Measurements from ENCODE around the gene TANGO6. TPM values are rescaled to one million over a fixed set of nuclear protein-coding genes. Genes with fewer than 3 reads are reported as not detected.
A peak's percentile ranks its signal among the peaks of the same experiment; 100 is the strongest.

TANGO6 gene
- total and polyA plus RNA-seq, 7 donors, result 5.3 to 16.2 (median 12.5) TPM

DNA sequence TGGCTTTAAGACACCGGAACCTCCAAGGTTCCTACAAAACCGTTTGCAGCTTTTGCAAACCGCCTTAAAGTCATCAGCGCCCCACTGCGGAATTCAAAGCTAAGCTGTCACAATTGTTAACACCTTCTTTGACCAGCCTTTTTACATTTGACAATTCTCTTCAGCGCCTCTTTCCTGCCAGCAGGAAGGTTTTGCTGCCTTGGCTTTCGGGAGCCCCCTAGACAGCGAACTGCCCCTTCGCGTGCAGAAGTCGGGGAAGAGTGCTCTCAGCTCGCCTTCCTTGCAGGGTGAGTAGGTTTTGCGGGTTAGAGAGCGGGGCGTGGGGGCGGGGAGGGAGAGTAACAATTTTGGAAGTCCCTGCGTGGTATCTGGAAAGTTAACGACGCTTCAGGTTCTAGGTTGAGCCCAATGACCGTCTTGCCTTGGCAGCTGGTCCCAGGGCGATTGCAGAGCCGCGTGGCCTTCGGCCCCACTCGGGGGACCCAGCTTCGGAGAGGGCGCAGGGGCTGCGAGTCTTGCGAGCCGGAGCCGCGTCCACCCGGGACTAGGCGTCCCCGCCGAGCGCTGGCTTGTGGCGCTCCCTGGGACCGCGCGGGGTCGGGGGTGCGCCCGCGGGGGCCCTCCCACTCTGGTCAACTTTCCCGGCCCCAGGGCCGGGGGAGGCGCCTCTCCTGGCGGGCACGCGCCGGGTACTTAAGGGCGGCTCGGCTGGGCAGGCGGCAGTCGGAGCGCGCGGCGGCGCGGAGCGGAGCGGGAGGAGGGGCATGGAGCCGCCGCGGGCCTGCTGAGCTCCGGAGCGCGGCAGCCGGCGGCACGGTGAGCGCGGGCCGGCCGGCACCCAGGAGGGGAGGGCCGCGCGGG is 262.4 kb downstream of the TANGO6 start, which contains the start of gene HAS3:
Gene HAS3, plus strand, starts transcription at position 153 of the 861 bp plus-strand sequence. CDS start 3,743 bp downstream, outside the sequence.
- DNase-seq (peak in 1 of 2 donors; percentile 78), ATAC-seq (peak; percentile 61 to 85 (median 82))
- Histone ChIP-seq H3K27ac (no peak within 1 kb of the TSS), H3K36me3 (ENCODE audit: insufficient read depth in 1 of 2, low read depth in 1 of 2) (peaks cover 0 to 15% of the 10 kb centered on the region in 2 donors), H3K4me3 (peak within 1 kb of the TSS; percentile 76), H3K9me3 (no peaks in the 10 kb centered on the region), H3K27me3 (ENCODE audit: insufficient read depth in 3 of 3, low read length in 2 of 3) (peaks cover 0 to 4% (median 0%) of the 10 kb centered on the region in 3 donors), H3K4me1 (peaks cover 19% of the 10 kb centered on the region)
- TF ChIP-seq, protein P1, sequence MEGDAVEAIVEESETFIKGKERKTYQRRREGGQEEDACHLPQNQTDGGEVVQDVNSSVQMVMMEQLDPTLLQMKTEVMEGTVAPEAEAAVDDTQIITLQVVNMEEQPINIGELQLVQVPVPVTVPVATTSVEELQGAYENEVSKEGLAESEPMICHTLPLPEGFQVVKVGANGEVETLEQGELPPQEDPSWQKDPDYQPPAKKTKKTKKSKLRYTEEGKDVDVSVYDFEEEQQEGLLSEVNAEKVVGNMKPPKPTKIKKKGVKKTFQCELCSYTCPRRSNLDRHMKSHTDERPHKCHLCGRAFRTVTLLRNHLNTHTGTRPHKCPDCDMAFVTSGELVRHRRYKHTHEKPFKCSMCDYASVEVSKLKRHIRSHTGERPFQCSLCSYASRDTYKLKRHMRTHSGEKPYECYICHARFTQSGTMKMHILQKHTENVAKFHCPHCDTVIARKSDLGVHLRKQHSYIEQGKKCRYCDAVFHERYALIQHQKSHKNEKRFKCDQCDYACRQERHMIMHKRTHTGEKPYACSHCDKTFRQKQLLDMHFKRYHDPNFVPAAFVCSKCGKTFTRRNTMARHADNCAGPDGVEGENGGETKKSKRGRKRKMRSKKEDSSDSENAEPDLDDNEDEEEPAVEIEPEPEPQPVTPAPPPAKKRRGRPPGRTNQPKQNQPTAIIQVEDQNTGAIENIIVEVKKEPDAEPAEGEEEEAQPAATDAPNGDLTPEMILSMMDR (IDR thresholded peaks at IDR 0.05), result peak; percentile 8
- 0 to 1% (median 0%) methylated on average over 43 to 80 of the region's 80 CpGs for WGBS, 3 donors
- intact Hi-C loops (cut with DNase I), result no loop called here

DNA sequence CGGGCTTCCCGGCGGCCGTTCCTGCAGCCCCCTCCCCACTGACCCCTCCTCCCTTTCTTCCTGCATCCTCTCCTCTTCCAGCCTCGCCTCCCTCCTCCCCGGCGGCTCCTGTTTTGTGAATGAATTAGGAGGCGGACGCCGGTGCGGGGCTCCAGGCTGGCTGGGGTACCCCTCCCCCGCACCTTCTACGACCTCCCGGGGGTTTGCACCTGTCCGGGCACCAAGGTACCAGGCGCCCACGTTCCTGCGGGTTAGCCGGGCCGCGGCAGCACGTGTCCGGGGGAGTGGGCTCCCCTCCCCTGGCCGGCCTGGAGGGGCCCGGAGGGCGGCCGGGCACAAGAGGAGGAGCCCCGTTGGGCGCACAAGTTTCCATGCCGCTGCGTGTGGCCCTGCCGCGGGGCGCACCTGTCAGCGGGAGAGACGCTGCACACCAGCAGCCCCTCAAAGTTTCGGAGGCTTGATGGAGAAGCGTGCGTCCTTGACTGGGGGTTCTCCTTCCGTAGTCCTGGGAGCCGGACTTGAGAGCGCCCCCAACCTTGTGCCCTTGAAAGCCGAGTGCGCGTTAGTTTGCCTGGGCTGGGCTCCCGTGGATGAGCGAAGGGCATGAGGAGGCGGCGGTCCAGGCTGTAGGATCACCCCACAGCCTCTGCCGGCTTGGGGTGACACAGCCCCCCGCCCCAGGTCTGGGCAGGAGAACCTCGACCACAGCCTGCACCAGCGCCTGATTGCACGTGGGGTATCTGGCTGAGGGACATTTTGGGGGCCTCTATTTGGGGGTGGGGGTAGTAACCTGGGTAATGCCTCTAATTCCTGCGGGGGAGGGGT is 263.4 kb downstream of the TANGO6 start:
- Histone ChIP-seq H3K9me3 (no peaks in the 10 kb centered on the region), H3K27ac (no peak overlapping the region), H3K36me3 (ENCODE audit: insufficient read depth in 1 of 2, low read depth in 1 of 2) (peaks cover 0 to 17% of the 10 kb centered on the region in 2 donors), H3K4me1 (peaks cover 19% of the 10 kb centered on the region), H3K4me3 (peak overlapping the region; percentile 76), H3K27me3 (ENCODE audit: insufficient read depth in 3 of 3, low read length in 2 of 3) (peaks cover 0 to 4% (median 0%) of the 10 kb centered on the region in 3 donors)
- no peak for DNase-seq
- peak in 3 of 4 donors; percentile 16 to 21 (median 19) for ATAC-seq
- WGBS, 3 donors, result 0 to 1% (median 1%) methylated on average over 37 to 55 of the region's 55 CpGs
- intact Hi-C loops (cut with DNase I), result no loop called here
- TF ChIP-seq, protein P1 (IDR thresholded peaks at IDR 0.05), result no peak

DNA sequence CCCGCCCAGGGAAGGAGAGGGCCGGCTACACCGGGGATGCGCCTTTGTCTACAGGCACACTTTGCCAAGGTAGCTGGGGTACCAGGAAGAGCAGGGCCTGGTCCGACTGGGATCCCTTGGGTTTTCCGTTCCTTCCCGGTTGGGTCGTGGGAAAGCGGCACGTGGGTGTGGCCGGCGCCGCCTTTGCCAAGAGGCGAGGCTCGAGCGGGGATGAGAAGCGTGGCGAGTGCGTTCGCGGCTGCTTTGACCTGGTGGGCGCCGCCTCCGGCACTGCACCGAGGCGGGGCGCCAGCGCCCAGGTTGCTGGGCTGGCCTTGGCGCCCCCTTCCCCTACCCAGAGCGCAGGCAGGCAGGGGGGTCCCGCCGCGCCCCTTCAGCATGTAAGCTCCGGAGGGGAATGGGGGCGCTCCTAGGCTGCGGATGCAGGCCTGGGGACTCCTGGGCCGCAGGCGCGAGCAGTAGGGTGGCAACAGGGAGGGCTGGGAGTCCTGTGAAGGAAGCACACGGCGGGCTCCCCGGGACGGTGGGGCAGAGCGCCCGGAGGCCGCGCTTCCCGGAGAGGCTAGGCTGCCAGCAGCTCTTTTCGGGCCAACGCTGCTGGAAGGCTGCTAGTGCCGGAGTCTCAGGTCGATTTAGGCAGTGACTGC is 264.1 kb downstream of the TANGO6 start:
- intact Hi-C loops (cut with DNase I), result no loop called here
- Histone ChIP-seq H3K36me3 (ENCODE audit: insufficient read depth in 1 of 2, low read depth in 1 of 2) (peaks cover 0 to 21% of the 10 kb centered on the region in 2 donors), H3K27me3 (ENCODE audit: insufficient read depth in 3 of 3, low read length in 2 of 3) (peaks cover 0 to 4% (median 0%) of the 10 kb centered on the region in 3 donors), H3K4me3 (peak overlapping the region; percentile 76), H3K4me1 (peaks cover 19% of the 10 kb centered on the region), H3K27ac (no peak overlapping the region), H3K9me3 (no peaks in the 10 kb centered on the region)
- ATAC-seq (peak; percentile 27 to 56 (median 46)), DNase-seq (peak; percentile 33 to 61)
- TF ChIP-seq, protein P1 (IDR thresholded peaks at IDR 0.05), result no peak
- 1 to 2% (median 1%) methylated on average over 37 to 52 of the region's 52 CpGs for WGBS, 3 donors

DNA sequence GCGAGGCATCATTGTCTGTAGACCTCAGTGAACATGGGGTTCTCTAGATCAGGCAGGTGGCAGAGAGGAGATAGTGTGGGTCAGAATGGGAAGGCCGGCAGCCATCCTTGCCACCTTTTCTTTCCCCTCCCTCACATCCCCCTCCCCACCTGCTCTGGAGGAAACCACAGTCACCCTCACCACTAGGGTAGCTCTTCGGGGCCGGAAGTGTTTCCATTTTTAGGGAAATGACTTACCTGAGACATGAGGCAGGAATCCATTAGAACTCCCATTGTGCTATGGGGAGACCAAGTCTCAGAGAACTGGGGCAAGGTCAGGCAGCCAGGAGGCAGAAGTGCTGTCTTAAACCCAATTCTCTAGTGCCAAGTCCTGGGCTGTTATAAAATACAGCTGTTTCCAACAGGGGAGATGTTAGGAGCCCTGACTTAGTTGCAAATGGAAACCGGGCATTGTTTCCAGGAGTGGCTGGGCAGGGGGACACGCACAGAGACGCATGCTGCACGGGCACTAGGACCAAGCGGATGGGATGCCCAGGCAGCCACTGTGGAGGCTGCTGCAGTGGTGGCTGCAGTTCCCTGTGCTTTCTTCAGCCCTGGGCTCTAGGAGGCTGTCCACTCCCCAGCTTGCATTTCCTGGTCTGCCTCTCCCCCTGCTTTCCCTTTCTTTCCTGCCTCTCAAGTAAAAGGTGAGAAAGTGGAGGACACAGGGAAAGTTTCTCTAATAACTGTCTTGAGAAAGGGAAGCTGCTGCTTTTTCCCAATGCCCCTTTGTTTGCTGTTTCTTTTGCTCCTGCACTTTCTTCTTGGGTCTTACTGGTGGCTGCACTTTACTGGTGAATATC is 265.0 kb downstream of the TANGO6 start:
- Histone ChIP-seq H3K4me1 (peaks cover 19% of the 10 kb centered on the region), H3K9me3 (no peaks in the 10 kb centered on the region), H3K36me3 (ENCODE audit: insufficient read depth in 1 of 2, low read depth in 1 of 2) (peaks cover 0 to 25% of the 10 kb centered on the region in 2 donors), H3K4me3 (peak overlapping the region; percentile 76), H3K27ac (no peak overlapping the region), H3K27me3 (ENCODE audit: insufficient read depth in 3 of 3, low read length in 2 of 3) (peaks cover 0 to 4% (median 0%) of the 10 kb centered on the region in 3 donors)
- intact Hi-C loops (cut with DNase I), result no loop called here
- TF ChIP-seq, protein P1 (IDR thresholded peaks at IDR 0.05), result no peak
- ATAC-seq (no peak), DNase-seq (no peak)
- 44 to 51% (median 50%) methylated on average over 9 of the region's 9 CpGs for WGBS, 3 donors
